GM19397 (cell line): Measurements from ENCODE around the gene FIGNL1.

ENCODE experiments used
- ATAC-seq: cut with Tn5 transposase; IDR thresholded peaks from one replicate; pipeline ENCODE4 v1.9.1; 2021; ENCODE audit warnings: mild to moderate bottlenecking, moderate library complexity; ENCODE audit not compliant: unreplicated experiment

The FIGNL1 gene

DNA sequence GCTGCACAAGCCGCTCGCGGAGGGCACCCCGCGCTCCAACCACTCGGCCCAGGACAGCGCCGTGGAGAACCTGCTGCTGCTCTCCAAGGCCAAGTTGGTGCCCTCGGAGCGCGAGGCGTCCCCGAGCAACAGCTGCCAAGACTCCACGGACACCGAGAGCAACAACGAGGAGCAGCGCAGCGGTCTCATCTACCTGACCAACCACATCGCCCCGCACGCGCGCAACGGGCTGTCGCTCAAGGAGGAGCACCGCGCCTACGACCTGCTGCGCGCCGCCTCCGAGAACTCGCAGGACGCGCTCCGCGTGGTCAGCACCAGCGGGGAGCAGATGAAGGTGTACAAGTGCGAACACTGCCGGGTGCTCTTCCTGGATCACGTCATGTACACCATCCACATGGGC is 50.0 kb downstream of the FIGNL1 start:
- ATAC-seq, result no peak

DNA sequence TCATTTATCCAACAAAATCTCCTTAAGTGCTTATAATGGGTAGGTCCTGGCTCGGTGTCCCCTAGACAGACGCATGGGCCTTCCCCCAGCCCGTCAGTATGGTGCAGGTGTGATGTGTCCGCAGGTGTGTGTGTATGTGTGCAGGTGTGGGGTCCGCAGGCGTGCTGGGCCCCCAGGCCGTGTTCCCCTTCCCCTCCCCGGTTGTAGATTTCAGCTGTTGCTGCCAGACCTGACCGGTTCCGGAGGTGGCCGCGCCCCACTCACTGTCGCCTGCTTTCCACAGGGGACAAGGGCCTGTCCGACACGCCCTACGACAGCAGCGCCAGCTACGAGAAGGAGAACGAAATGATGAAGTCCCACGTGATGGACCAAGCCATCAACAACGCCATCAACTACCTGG is 50.5 kb downstream of the FIGNL1 start:
- ATAC-seq, result no peak

DNA sequence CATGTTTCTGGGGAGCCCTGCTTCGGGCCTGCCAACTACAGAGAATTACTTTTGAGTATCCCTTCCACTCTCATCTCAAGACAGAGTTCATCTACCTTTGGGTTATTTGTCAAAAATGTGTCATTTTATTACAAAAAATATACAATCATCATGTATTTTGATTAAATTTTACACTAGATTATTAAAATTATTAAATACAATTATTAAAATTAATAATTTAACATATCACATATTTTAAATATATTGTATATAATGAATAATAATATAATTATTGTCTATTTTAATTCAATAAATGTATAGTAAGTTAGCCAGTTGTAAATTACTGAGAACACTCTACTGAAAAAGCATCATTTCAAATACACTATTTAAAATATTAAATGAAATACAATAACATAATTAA is 50.9 kb downstream of the FIGNL1 start:
- no peak for ATAC-seq

DNA sequence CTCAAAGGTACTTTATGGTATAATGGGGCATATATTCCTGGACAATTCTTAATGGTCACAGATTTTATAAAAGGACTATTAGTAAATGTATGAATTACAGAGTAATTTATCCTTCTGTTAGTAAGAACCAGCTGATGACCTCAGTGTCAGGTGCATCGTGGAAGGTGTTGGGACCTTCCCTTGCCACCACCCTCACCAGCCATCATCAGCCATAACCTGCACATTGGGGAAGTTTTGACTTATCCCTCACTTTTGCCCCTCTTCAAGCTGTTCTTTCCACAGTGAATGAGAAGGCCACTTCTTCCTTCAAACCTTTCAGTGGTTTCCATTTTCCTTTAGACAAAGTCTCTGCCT is 52.2 kb downstream of the FIGNL1 start:
- ATAC-seq, result no peak

DNA sequence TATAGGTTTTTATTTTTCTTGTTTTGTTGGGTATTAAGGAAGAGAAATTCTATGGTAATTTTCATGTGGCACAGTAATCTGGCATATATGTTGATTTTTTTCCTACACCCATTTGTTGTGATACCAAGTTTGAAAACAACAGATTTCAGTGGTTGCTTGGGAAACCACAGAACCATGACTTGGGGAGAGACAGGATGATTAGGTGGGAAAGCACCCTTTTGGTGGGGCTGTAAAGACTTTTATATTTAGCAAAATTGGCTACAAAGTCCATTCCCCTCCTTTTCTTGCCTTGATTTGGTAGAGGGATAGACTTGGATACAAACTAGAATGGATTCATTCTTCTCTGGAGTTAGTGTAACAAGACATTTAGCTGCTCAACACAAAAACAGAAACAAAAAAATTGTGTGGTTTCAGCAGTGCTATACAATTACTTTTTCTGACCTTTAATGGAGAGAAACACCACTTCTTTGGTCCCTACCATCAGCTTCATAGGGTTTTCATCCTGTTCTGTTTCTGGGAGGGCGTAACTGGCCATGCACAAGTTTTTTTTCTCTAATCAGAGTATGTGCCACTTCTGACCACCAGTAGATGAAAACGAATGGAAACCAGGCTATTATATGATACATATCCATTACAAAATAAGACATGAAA is 52.7 kb downstream of the FIGNL1 start:
- peak; percentile 50 for ATAC-seq

DNA sequence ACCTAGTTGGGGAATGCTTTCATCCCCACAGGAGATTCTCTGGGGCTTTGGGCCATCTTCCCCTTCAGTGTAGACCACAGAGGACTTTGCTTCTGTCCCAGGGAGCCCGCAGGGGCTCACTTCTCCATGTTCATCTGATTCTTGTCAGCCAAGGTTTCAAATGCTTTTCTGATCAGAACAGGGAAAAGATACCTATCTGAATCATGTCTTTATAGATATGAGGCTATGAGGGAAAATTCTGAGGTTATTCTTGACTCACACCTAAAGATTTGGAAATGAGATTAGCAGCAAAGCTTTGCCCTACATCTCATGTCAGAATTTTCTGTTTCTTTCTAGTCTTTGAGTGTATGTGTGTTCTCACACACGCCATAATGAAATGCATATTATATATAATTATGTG is 53.3 kb downstream of the FIGNL1 start:
- no peak for ATAC-seq

DNA sequence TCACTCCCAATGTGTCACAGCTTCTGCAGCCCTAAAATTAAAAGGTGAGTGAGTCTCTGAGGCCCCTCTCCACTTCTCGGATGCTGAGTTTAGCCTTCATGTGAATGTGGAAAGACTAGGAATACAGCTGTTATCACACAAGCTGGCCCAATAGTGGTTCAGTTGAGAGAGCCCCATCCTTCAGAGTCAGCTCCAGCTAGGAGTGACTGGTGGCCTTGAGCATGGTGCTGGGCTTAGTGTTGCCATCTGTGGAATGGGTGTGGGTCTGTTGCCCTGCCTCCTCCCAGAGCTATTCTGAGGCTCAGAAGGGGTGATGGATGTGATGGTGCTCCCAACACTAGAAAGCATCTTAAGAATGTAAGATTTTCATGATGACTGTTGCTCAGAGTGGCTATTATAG is 55.8 kb downstream of the FIGNL1 start:
- ATAC-seq, result no peak
